GM12872 (cell line): ENCODE data around the gene PGR.

Source experiments
- TF ChIP-seq, protein P1 (sequence below): IDR thresholded peaks from 3 replicates; pipeline ENCODE4 v1.5.1; 2011; ENCODE audit warnings: low read depth, mild to moderate bottlenecking, low read length, moderate library complexity; ENCODE audit not compliant: insufficient read depth

PGR gene

DNA sequence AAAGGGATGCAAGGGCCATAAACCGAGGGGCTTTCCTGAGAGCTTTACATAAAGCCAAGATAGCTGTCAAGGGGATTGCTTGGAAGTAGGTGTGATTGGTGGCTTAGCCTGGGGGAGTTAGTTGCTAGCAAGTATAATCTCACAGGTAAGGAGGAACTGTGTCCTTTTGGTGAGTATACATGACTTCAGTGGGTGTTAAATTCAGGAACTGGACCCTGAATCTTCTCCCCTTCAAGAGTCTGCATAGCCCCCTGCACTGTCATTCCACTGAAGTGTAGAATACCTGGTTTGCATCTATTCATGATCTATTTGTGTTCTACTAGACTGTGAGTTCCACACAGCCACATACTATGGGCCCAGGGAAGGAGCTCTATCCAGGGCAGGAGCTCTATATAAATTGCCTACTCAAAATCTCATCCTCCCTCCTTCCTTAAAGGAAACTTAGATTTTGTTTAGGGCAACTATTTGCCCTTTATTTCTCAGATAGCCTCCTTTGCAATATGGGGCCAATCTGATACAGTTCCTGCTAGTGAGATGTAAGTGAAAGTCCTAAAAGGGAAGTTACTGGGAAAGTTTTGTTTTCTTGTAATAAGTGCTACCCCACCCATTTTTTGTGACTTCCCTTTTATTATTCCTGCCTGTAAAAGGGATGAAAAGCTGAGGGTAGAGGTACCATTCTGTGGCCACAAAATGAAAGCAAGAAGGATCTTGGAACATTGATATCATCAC, 120.5 kb downstream of the PGR start:
- TF ChIP-seq, protein P1, sequence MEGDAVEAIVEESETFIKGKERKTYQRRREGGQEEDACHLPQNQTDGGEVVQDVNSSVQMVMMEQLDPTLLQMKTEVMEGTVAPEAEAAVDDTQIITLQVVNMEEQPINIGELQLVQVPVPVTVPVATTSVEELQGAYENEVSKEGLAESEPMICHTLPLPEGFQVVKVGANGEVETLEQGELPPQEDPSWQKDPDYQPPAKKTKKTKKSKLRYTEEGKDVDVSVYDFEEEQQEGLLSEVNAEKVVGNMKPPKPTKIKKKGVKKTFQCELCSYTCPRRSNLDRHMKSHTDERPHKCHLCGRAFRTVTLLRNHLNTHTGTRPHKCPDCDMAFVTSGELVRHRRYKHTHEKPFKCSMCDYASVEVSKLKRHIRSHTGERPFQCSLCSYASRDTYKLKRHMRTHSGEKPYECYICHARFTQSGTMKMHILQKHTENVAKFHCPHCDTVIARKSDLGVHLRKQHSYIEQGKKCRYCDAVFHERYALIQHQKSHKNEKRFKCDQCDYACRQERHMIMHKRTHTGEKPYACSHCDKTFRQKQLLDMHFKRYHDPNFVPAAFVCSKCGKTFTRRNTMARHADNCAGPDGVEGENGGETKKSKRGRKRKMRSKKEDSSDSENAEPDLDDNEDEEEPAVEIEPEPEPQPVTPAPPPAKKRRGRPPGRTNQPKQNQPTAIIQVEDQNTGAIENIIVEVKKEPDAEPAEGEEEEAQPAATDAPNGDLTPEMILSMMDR = no peak

DNA sequence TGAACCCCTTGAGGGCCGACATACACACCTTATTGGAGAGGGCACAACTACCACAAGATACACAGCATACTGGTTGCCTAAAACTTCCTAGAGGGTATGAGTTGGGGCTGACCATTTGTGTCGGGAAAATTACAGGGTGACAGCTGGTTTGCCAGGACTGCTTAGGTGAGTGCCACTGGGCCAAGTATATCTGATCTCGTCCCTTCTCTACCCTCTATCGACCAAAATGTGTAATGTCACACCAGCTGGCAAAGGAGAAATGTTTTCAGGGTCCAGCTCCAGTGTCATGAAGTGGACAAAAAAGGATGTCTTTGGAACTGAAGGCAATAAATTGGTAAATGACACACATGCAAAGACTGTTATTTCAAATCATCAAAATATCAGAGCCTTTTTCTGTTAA, 126.1 kb downstream of the PGR start:
- TF ChIP-seq, protein P1 = peak; percentile 31; the same call in 2 of the 3 replicates

DNA sequence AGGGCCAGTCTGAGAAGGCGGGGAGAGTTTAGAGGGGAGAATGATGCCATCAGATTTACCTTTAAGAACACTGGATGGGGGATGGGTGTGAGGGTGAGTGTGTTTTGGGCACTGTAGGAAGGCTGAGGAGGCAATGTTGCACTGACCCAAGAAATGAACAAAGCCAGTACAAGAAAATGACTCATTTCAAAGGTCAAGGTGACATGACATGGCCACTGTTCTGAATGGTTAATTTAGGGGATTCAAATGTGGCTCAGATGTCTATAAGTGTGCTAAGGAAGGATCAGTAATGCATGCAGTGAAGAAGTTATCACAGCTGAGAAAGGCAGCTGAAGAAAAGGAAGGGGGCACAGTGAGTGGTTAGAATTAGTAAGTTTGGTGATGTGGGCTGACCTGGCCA, 129.9 kb downstream of the PGR start:
- TF ChIP-seq, protein P1 = no peak

DNA sequence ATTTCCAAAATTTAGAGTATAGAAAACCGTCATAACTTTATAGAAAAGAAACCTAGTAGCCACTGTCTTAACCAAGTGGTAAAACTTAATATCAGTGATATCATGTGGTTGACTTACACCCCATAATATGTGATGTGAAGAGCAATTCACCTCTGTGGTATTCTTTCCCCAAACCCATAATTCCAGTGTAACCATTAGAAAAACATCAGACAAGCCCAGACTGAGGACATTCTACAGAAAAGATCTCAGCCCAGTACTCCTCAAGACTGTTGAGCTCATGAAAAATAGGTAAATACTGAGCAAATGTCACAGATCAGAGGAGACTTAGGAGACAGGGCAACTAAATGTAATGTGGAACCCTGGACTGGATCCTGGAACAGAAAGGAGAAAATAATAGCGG, 134.6 kb downstream of the PGR start:
- TF ChIP-seq, protein P1 = no peak

DNA sequence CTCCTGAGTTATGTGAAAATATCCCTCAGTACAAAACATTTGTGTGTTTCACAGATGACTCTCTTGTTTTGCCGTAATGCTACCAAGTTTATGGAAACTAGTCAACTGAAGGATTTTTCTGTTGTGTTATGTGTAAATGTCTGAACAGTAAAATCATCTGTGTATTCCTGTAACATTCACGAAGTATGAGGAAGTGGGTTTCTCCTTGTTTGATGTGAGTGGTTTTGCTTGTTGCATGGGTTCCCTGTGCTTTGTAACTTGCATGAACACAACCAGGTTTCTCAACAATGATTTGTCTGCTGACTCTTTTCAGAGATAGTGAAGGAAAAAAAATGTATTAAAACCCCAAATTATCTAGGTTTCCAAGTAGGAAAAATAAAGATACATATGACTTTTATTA, 138.1 kb downstream of the PGR start:
- TF ChIP-seq, protein P1 = no peak

DNA sequence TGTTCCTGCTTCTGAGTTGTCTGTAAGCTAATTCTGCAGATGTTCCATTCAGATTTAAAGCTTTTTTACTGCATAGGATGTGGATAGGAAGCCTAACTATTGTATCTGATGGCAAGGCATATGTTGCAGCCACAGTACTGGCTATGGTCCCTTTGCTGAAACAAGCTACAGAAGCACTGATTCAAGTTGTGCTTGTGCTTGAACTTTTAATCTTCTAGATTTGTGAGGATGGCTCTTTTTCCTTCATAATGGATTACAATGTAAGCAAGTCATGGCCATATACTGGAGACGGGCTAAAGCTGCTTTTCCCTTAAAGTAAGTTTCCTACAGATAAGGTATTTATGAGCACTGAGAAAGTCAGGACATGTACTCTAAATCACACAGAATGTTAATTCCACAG, 138.7 kb downstream of the PGR start:
- TF ChIP-seq, protein P1 = no peak

DNA sequence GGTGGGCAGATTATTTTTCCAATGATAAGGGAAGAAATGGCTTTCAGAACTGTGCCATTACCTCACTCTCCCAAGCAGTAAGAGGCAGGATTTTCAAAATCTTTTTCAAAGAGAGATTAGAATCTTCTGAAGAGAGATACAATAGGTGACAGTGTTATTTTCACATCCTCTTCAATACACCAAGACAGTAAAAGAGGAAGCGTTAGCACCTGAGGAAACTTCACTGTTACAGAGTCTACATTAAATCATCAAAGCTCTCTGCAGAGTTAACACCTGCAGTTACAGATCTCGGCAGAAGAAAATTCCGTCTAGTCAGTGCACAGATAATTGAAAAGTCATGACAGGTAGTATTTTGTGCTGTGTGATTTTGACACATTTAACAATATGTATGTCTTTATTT, 144.9 kb downstream of the PGR start:
- TF ChIP-seq, protein P1 = no peak
